Cardiac fibroblast (primary cell): ENCODE data around the gene CDC73.
"Not testable (repeated sequence)": the region's sequence is repeated elsewhere in the genome, so short reads cannot be mapped to it uniquely, and the experiment has no call there.

ENCODE experiments used
- DNase-seq, 2 donors: peaks; one replicate each; pipeline versions ENCODE4 v3.0.0 to v3.0.0-alpha.2; 2010; ENCODE audit warnings: low read depth in 2 of 2
- H3K4me3 ChIP-seq, 2 donors: replicated peaks in 1 of 2; 1 replicate in 1 of 2; 2 replicates in 1 of 2; pipeline ENCODE4 v1.5.1; 2011; ENCODE audit warnings: low read depth in 2 of 2, low read length in 2 of 2, mild to moderate bottlenecking in 2 of 2, moderate library complexity in 1 of 2
- CTCF ChIP-seq: IDR thresholded peaks from one replicate; pipeline ENCODE4 v1.5.1; 2011; ENCODE audit warnings: low read depth, mild to moderate bottlenecking, low read length, inconsistent platforms

Gene CDC73

GRCh38 chr1:193111641-193112090 is 10.2 kb upstream of the CDC73 start:
- H3K4me3 ChIP-seq: no peak overlapping the region

GRCh38 chr1:193113258-193113991 is 8.4 kb upstream of the CDC73 start:
- no peak for TF ChIP-seq CTCF
- DNase-seq: no peak
- no peak overlapping the region for H3K4me3 ChIP-seq

More at GRCh38 chr1:193111641-193112090, 10.2 kb upstream of the CDC73 start:
- no peak for TF ChIP-seq CTCF
- DNase-seq: peak; percentile 88 to 92

GRCh38 chr1:193113992-193114332 is 7.9 kb upstream of the CDC73 start:
- DNase-seq: no peak
- H3K4me3 ChIP-seq: no peak overlapping the region
- no peak for TF ChIP-seq CTCF

- no peak for DNase-seq
- TF ChIP-seq CTCF: no peak
- no peak overlapping the region for H3K4me3 ChIP-seq
Measured at GRCh38 chr1:193114485-193115095, 7.2 kb upstream of the CDC73 start.

- DNase-seq: peak; percentile 95 to 99
- no peak for TF ChIP-seq CTCF
- no peak overlapping the region for H3K4me3 ChIP-seq
Measured at GRCh38 chr1:193115629-193116227, 6.1 kb upstream of the CDC73 start.

- not testable (repeated sequence) for H3K4me3 ChIP-seq, DNase-seq
Measured at GRCh38 chr1:193117167-193117566, 4.7 kb upstream of the CDC73 start.

GRCh38 chr1:193118194-193118593 is 3.6 kb upstream of the CDC73 start:
- no peak for DNase-seq
- no peak for TF ChIP-seq CTCF
- H3K4me3 ChIP-seq: no peak overlapping the region
